Lower leg skin (tissue), 4 donors: ENCODE results near the gene ENTR1. TPM values are rescaled to one million over a fixed set of nuclear protein-coding genes. Genes with fewer than 3 reads are reported as not detected.

Source experiments
- DNase-seq, 2 donors: peaks; one replicate each; pipeline ENCODE4 v3.0.0-alpha.2; 2019; ENCODE audit warnings: low spot score in 2 of 2
- H3K4me3 ChIP-seq: fragments of 200-600 bp; sonication (generic); 2 replicates; pipeline ENCODE4 v1.5.1; 2017; ENCODE audit warnings: mild to moderate bottlenecking, low read depth; ENCODE audit not compliant: poor library complexity, severe bottlenecking
- CTCF ChIP-seq, 3 donors: fragments of 450-650 bp; IDR thresholded peaks; one replicate each; pipeline ENCODE4 v1.5.1; 2016; ENCODE audit warnings: antibody characterized with exemption in 3 of 3, mild to moderate bottlenecking in 3 of 3, moderate library complexity in 2 of 3
- POLR2A ChIP-seq, 2 donors: fragments of 450-650 bp; IDR thresholded peaks; one replicate each; pipeline ENCODE4 v1.6.1; 2016 to 2017; ENCODE audit warnings: antibody characterized with exemption in 2 of 2, mild to moderate bottlenecking in 1 of 2, moderate library complexity in 1 of 2
- WGBS, 2 donors: methylation state at CpG; one replicate each; pipeline ENCODE4 v1.1.5; 2018; 5-methylcytosine and 5-hydroxymethylcytosine counted together
- intact Hi-C: fragments of 100-400 bp; cut with DNase I; formaldehyde crosslinking; loops from one replicate; pipeline ENCODE4 v1.15.0; 2023; ENCODE audit warnings: low total_unique reads
- total RNA-seq, 4 donors: library from RNA; depleted of rRNA; stranded (reverse); fragments of >200 nt; gene quantifications; one replicate each; pipeline ENCODE4 v1.1.0, GENCODE V29; 2016

ENTR1 gene
- total RNA-seq, 4 donors from 2014 or later = 29.8 to 46.2 (median 36.6) TPM

GRCh38 chr9:136367296-136368145 lies 42.9 kb downstream of the ENTR1 start:
- intact Hi-C loops = no loop called here
- no peak for TF ChIP-seq CTCF (IDR thresholded peaks at IDR 0.05)
- no peak for TF ChIP-seq POLR2A (IDR thresholded peaks at IDR 0.05)
- 78 to 79% methylated on average over 38 to 41 of the region's 45 CpGs for WGBS, 2 donors
- no peak overlapping the region for H3K4me3 ChIP-seq
- DNase-seq = no peak

GRCh38 chr9:136366826-136367225 lies 43.6 kb downstream of the ENTR1 start:
- H3K4me3 ChIP-seq = no peak overlapping the region
- intact Hi-C loops = no loop called here
- 90 to 92% methylated on average over 6 to 9 of the region's 9 CpGs for WGBS, 2 donors
- TF ChIP-seq POLR2A (IDR thresholded peaks at IDR 0.05) (no peak), CTCF (IDR thresholded peaks at IDR 0.05) (no peak)
- no peak for DNase-seq

GRCh38 chr9:136365775-136366222 lies 44.6 kb downstream of the ENTR1 start:
- 65 to 85% methylated on average over 9 of the region's 9 CpGs for WGBS, 2 donors
- TF ChIP-seq CTCF (IDR thresholded peaks at IDR 0.05) (no peak), POLR2A (IDR thresholded peaks at IDR 0.05) (no peak)
- no peak for DNase-seq
- intact Hi-C loops = no loop called here
- H3K4me3 ChIP-seq = no peak overlapping the region

GRCh38 chr9:136364942-136365774 lies 45.3 kb downstream of the ENTR1 start:
- intact Hi-C loops = no loop called here
- TF ChIP-seq CTCF (IDR thresholded peaks at IDR 0.05) (no peak), POLR2A (IDR thresholded peaks at IDR 0.05) (no peak)
- no peak overlapping the region for H3K4me3 ChIP-seq
- no peak for DNase-seq
- 68 to 70% methylated on average over 15 to 29 of the region's 31 CpGs for WGBS, 2 donors

GRCh38 chr9:136363949-136364748 lies 46.3 kb downstream of the ENTR1 start:
- DNase-seq = no peak
- no peak overlapping the region for H3K4me3 ChIP-seq
- intact Hi-C loops = no loop called here
- TF ChIP-seq POLR2A (IDR thresholded peaks at IDR 0.05) (no peak), CTCF (IDR thresholded peaks at IDR 0.05) (no peak)
- WGBS, 2 donors = 25 to 32% methylated on average over 50 to 53 of the region's 54 CpGs
